Stomach (tissue), 9 donors: Measurements from ENCODE around the gene ZNF70. TPM values are rescaled to one million over a fixed set of nuclear protein-coding genes. Genes with fewer than 3 reads are reported as not detected.

Experiments
- DNase-seq, 2 donors: peaks; one replicate each; pipeline versions ENCODE4 v3.0.0 to v3.0.0-alpha.2; 2013 to 2019
- H3K27ac ChIP-seq, 5 donors: fragments of 200-600 bp in 4 of 5; sonication (generic) in 4 of 5; one replicate each; pipeline ENCODE4 v1.5.1; 2013 to 2019; ENCODE audit warnings: mild to moderate bottlenecking in 1 of 5, moderate library complexity in 1 of 5
- H3K27me3 ChIP-seq, 3 donors: fragments of 200-600 bp; sonication (generic); one replicate each; pipeline ENCODE4 v1.5.1; 2017 to 2019; ENCODE audit warnings: mixed run types in 1 of 3
- H3K36me3 ChIP-seq, 4 donors: fragments of 200-600 bp; sonication (generic); 1 replicate in 3 of 4; 2 replicates in 1 of 4; pipeline ENCODE4 v1.5.1; 2016 to 2019
- H3K4me1 ChIP-seq, 4 donors: fragments of 200-600 bp; sonication (generic); one replicate each; pipeline ENCODE4 v1.5.1; 2016 to 2019
- H3K4me3 ChIP-seq, 4 donors: fragments of 200-600 bp; sonication (generic) in 3 of 4; one replicate each; pipeline ENCODE4 v1.5.1; 2016 to 2019; ENCODE audit warnings: mild to moderate bottlenecking in 1 of 4
- H3K9me3 ChIP-seq, 4 donors: fragments of 200-600 bp; sonication (generic); one replicate each; pipeline ENCODE4 v1.5.1; 2016 to 2019
- CTCF ChIP-seq, 7 experiments: fragments of 450-650 bp in 4 of 7; fragments of 200-600 bp in 3 of 7; sonication (generic) in 3 of 7; IDR thresholded peaks; one replicate each; pipeline ENCODE4 v1.5.1; 2016 to 2019; ENCODE audit warnings: antibody characterized with exemption in 7 of 7, control low read depth in 2 of 7, mild to moderate bottlenecking in 1 of 7
- EP300 ChIP-seq: sonication (generic); formaldehyde crosslinking; IDR thresholded peaks from one replicate; pipeline ENCODE4 v1.6.1; 2017; ENCODE audit warnings: antibody characterized with exemption
- POLR2A ChIP-seq, 4 donors: fragments of 450-650 bp; IDR thresholded peaks; one replicate each; pipeline ENCODE4 v1.6.1; 2016; ENCODE audit warnings: antibody characterized with exemption in 4 of 4, control low read depth in 2 of 4, mild to moderate bottlenecking in 1 of 4, moderate library complexity in 1 of 4
- POLR2AphosphoS5 ChIP-seq, 3 donors: sonication (generic); formaldehyde crosslinking; IDR thresholded peaks; one replicate each; pipeline ENCODE4 v1.6.1; 2016; ENCODE audit warnings: antibody characterized with exemption in 3 of 3
- WGBS, 5 donors: extraction: QIAGEN DNeasy Blood & Tissue Kit in 3 of 5; methylation state at CpG; one replicate each; pipeline versions ENCODE4 v1.1.5 to v1.1.7; 2013 to 2018; 5-methylcytosine and 5-hydroxymethylcytosine counted together
- intact Hi-C: fragments of 100-400 bp; cut with DNase I; formaldehyde crosslinking; loops from one replicate; pipeline ENCODE4 v1.15.1; 2023; ENCODE audit warnings: low total_unique reads
- polyA plus RNA-seq, 3 donors: library from polyadenylated mRNA; stranded (reverse); fragments of 200-250 nt; gene quantifications; one replicate each; pipeline ENCODE4 v1.2.3, GENCODE V29; 2013
- total RNA-seq, 5 donors: library from RNA; depleted of rRNA; stranded (reverse); fragments of >200 nt; gene quantifications; one replicate each; pipeline versions ENCODE4 v1.1.0 to v1.2.3, GENCODE V29; 2014 to 2016
- donor health status: healthy with polysubstance abuse.
- donor health status: Bipolar disorder and iron deficiency.
- donor health status: healthy.

The ZNF70 gene
- total and polyA plus RNA-seq, 8 donors: 0.58 to 9.4 (median 2.1) TPM

GRCh38 chr22:23781511-23782183 lies 30.7 kb upstream of the ZNF70 start:
- peaks cover 11 to 33% (median 24%) of the 10 kb centered on the region in 4 donors for H3K4me1 ChIP-seq
- TF ChIP-seq POLR2A (IDR thresholded peaks at IDR 0.05) (no peak), CTCF (IDR thresholded peaks at IDR 0.05) (no peak), POLR2AphosphoS5 (IDR thresholded peaks at IDR 0.05) (no peak), EP300 (no peak)
- no peaks in the 10 kb centered on the region for H3K9me3 ChIP-seq
- no peak overlapping the region for H3K27ac ChIP-seq
- no peaks in the 10 kb centered on the region for H3K27me3 ChIP-seq
- 75 to 85% (median 81%) methylated on average over 10 to 14 of the region's 14 CpGs for WGBS, 5 donors
- H3K36me3 ChIP-seq: no peaks in the 10 kb centered on the region
- H3K4me3 ChIP-seq: no peak overlapping the region
- DNase-seq: peak in 1 of 2 donors; percentile 26
- intact Hi-C loops: no loop called here

- Histone ChIP-seq H3K27ac (no peak overlapping the region), H3K4me1 (peaks cover 5 to 28% (median 18%) of the 10 kb centered on the region in 4 donors), H3K27me3 (no peaks in the 10 kb centered on the region), H3K36me3 (no peaks in the 10 kb centered on the region), H3K4me3 (no peak overlapping the region), H3K9me3 (no peaks in the 10 kb centered on the region)
- 74 to 93% (median 90%) methylated on average over 4 to 15 of the region's 15 CpGs for WGBS, 5 donors
- TF ChIP-seq POLR2AphosphoS5 (IDR thresholded peaks at IDR 0.05) (no peak), CTCF (IDR thresholded peaks at IDR 0.05) (no peak), EP300 (no peak), POLR2A (IDR thresholded peaks at IDR 0.05) (no peak)
- intact Hi-C loops: no loop called here
- peak in 1 of 2 donors; percentile 58 for DNase-seq
Observed at GRCh38 chr22:23781065-23781464, 30.2 kb upstream of the ZNF70 start.

DNA sequence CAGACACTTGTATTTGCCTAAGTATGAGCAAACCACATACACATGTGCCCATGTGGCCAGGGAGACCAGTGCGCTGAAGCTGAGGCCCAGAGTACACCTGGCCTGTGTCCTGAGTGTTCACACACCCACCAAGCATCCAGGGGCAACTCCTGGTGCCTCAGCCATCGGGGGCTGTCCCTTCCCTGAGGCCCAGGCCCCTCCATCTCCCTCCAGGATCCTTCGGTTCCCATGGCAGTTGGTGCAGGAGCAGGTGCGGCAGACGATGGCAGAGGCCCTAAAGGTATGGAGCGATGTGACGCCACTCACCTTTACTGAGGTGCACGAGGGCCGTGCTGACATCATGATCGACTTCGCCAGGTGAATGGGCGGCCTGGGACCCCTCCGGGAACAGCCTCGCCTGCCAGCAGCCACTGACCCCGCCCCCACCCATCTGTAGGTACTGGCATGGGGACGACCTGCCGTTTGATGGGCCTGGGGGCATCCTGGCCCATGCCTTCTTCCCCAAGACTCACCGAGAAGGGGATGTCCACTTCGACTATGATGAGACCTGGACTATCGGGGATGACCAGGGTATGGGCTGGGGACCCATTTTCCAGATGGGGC lies 29.3 kb upstream of the ZNF70 start:
- no peaks in the 10 kb centered on the region for H3K36me3 ChIP-seq
- intact Hi-C loops: no loop called here
- TF ChIP-seq EP300 (no peak), POLR2A (IDR thresholded peaks at IDR 0.05) (no peak), POLR2AphosphoS5 (IDR thresholded peaks at IDR 0.05) (no peak), CTCF (IDR thresholded peaks at IDR 0.05) (no peak)
- no peak overlapping the region for H3K27ac ChIP-seq
- H3K4me1 ChIP-seq: peaks cover 4 to 28% (median 17%) of the 10 kb centered on the region in 4 donors
- no peak overlapping the region for H3K4me3 ChIP-seq
- 87 to 95% (median 89%) methylated on average over 18 to 20 of the region's 20 CpGs for WGBS, 5 donors
- no peaks in the 10 kb centered on the region for H3K27me3 ChIP-seq
- peak in 1 of 2 donors; percentile 3 for DNase-seq
- no peaks in the 10 kb centered on the region for H3K9me3 ChIP-seq

GRCh38 chr22:23779731-23780130 lies 28.8 kb upstream of the ZNF70 start:
- peak in 1 of 2 donors; percentile 0 for DNase-seq
- TF ChIP-seq POLR2AphosphoS5 (IDR thresholded peaks at IDR 0.05): no peak
- TF ChIP-seq CTCF (IDR thresholded peaks at IDR 0.05): no peak
- no peak for TF ChIP-seq POLR2A (IDR thresholded peaks at IDR 0.05)
- no peak for TF ChIP-seq EP300
- 67 to 92% (median 86%) methylated on average over 1 to 5 of the region's 5 CpGs for WGBS, 5 donors
- H3K36me3 ChIP-seq: no peaks in the 10 kb centered on the region
- no peaks in the 10 kb centered on the region for H3K9me3 ChIP-seq
- H3K27me3 ChIP-seq: no peaks in the 10 kb centered on the region
- H3K4me1 ChIP-seq: peaks cover 4 to 33% (median 22%) of the 10 kb centered on the region in 4 donors
- no peak overlapping the region for H3K27ac ChIP-seq
- intact Hi-C loops: no loop called here
- H3K4me3 ChIP-seq: no peak overlapping the region
